GM18868 (cell line): Measurements from ENCODE around the gene KCP.

ENCODE experiments used
- ATAC-seq: cut with Tn5 transposase; IDR thresholded peaks from one replicate; pipeline ENCODE4 v1.9.1; 2021; ENCODE audit warnings: mild to moderate bottlenecking, moderate library complexity; ENCODE audit not compliant: unreplicated experiment

KCP gene

GRCh38 chr7:128888756-128889095 is 21.8 kb downstream of the KCP start:
- ATAC-seq = no peak

- ATAC-seq = no peak
Observed at GRCh38 chr7:128888039-128888755, 22.3 kb downstream of the KCP start.

GRCh38 chr7:128887169-128888038 is 23.1 kb downstream of the KCP start:
- ATAC-seq = no peak

GRCh38 chr7:128886391-128887168 is 23.9 kb downstream of the KCP start:
- ATAC-seq = no peak

- no peak for ATAC-seq
Observed at GRCh38 chr7:128885370-128886187, 24.9 kb downstream of the KCP start.

GRCh38 chr7:128884561-128885369 is 25.7 kb downstream of the KCP start:
- ATAC-seq = no peak

GRCh38 chr7:128883622-128884448 is 26.7 kb downstream of the KCP start:
- peak; percentile 65 for ATAC-seq

GRCh38 chr7:128882134-128882533 is 28.4 kb downstream of the KCP start:
- ATAC-seq = no peak

- no peak for ATAC-seq
Observed at GRCh38 chr7:128881458-128882125, 28.9 kb downstream of the KCP start.

- ATAC-seq = no peak
Observed at GRCh38 chr7:128880791-128881457, 29.6 kb downstream of the KCP start.

- ATAC-seq = no peak
Observed at GRCh38 chr7:128879939-128880746, 30.4 kb downstream of the KCP start.

GRCh38 chr7:128879461-128879938 is 31.0 kb downstream of the KCP start:
- ATAC-seq = no peak

- ATAC-seq = no peak
Observed at GRCh38 chr7:128878226-128879105, 32.0 kb downstream of the KCP start.

GRCh38 chr7:128877756-128878120 is 32.8 kb downstream of the KCP start:
- no peak for ATAC-seq

GRCh38 chr7:128876978-128877755 is 33.3 kb downstream of the KCP start:
- no peak for ATAC-seq
